KBM-7 (cell line): ENCODE data around the gene TRIM72.
"Not testable (repeated sequence)": the region's sequence is repeated elsewhere in the genome, so short reads cannot be mapped to it uniquely, and the experiment has no call there.

Experiments
- DNase-seq: peaks from one replicate; pipeline ENCODE4 v3.0.0-alpha.2; 2015
- in situ Hi-C: fragments of 300-500 bp; cut with MboI; formaldehyde crosslinking; loops from 2 replicates; pipeline ENCODE4 v1.14.3; 2020; ENCODE audit warnings: low sequenced_read_pairs, low pct_unique_long_range_greater_than_20kb, mixed read lengths

TRIM72 gene

DNA sequence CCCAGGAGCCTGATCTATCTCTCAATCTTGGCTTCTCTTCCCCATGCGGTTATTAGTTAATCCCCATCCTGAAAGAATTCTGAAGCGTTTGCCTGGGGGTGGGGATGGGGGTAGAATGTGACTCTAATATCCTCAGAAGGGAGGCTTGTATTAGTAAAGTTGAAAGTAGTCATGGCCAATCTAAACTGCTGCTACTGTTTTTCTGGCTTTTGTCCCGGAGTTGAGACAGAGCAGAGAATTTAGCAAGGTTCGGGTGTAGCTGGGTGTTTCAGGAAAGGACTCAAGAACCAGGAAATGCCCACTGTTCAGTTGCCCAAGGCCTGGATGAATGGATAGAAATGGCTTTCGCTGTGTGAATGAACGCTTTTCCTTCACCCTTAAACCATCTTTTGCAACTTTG lies 28.3 kb downstream of the TRIM72 start:
- in situ Hi-C loops = no loop called here
- no peak for DNase-seq

DNA sequence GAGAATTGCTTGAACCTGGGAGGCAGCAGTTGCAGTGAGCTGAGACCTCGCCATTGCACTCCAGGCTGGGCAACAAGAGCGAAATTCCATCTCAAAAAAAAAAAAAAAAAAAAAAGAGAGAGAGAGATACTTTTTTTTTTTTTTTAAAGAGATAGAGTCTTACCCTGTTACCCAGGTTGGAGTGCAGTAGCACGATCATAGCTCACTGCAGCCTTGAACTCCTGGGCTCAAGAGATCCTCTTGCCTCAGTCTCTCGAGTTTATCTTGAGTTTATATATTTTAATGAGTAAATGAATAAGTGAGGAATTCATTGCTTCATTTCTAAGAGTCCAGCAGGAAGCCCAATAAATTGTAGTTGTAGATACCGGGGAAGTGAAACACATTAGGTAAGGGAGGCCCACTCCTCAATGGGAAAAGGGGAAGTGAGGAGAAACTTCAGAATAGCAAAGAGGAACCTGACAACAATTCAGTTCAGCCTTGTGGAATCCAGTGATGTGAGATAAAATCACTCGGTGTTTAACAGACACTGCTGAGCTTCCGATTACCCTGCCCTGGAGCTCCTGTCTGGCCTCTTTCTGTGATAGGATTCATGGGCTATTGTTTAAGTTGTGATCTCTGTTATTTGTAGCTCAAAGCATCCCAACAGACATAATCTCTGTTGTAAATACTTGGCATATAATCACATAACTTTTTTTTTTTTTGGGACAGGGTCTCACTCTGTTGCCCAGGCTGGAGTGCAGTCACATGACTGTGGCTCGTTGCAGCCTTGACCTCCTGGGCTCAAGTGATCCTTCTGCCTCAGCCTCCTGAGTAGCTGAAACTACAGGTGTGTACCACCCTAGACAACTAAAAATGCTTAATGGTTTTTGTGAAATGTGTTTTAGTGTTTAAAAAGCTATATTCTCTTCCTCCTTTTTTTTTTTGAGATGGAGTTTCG lies 30.1 kb downstream of the TRIM72 start:
- DNase-seq = peak; percentile 95
- in situ Hi-C loops = no loop called here

DNA sequence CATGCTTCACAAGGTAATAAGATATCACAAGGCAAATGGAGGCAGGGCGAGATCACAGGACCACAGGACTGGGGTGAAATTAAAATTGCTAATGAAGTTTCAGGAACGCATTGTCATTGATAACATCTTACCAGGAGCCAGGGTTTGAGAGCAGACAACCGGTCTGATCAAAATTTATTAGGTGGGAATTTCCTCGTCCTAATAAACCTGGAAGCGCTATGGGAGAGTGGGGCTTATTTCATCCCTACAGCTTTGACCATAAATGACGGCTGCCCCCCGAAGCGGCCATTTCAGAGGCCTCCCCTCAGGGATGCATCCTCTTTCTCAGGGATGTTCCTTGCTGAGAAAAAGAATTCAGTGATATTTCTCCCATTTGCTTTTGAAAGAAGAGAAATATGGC lies 31.7 kb downstream of the TRIM72 start:
- DNase-seq, in situ Hi-C loops: not testable (repeated sequence)

DNA sequence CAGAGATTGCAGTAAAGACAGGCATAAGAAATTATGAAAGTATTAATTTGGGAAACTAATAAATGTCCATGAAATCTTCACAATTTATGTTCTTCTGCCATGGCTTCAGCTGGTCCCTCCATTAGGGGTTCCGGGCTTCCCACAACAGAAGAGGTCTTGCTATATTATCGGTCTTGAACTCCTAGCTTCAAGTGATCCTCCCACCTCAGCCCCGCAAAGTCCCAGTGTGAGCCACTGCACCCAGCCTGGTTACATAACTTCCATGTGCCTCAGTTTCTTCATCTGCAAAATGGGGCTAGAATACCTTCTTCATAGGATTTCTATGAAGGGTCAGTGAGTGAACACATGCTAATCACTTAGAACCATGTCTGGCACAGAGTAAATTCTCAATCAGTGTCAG lies 32.4 kb downstream of the TRIM72 start:
- no peak for DNase-seq
- in situ Hi-C loops = no loop called here

DNA sequence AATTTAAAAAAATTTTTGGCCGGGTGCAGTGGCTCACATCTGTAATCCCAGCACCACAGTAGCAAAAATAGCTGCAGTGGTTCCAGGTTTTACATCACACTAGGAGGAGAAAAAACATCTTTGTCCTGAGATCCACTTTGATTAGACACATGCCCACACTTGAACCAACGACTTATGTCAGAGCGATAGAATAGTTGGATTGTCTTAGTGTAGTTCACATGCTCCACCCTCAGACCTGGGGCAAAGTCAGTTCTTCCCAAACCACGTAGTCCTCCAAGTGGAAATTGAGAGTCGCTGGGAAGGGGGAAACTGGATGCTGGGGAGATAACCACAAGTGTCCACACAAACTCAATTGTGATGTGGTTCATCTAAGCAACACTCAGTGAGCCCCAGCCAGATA lies 34.4 kb downstream of the TRIM72 start:
- DNase-seq = no peak
- in situ Hi-C loops = no loop called here

GRCh38 chr16:31250782-31251384 lies 37.0 kb downstream of the TRIM72 start:
- DNase-seq = no peak
- in situ Hi-C loops = no loop called here

GRCh38 chr16:31251435-31251834 lies 37.5 kb downstream of the TRIM72 start:
- in situ Hi-C loops = no loop called here
- no peak for DNase-seq

DNA sequence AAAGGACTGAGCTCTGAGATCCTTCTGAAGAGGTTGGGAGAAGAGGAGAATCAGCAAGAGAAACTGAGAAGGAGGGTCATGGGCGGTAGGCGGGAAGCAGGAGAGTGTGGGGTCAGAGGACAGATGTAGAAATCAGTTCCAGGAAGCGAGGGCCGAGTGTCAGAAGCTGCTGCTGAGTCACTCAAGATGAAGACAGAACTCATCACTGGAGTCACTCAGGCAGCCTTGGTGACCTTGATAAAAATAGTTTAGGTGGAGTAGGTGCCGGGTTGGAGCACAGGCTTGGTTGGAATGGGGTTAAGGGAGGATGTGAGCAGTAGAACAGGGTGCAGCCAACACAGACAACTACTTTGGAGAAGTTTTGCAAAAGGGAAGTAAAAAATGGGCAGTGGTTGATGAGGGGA lies 39.7 kb downstream of the TRIM72 start:
- DNase-seq = peak; percentile 92
- in situ Hi-C loops = no loop called here

DNA sequence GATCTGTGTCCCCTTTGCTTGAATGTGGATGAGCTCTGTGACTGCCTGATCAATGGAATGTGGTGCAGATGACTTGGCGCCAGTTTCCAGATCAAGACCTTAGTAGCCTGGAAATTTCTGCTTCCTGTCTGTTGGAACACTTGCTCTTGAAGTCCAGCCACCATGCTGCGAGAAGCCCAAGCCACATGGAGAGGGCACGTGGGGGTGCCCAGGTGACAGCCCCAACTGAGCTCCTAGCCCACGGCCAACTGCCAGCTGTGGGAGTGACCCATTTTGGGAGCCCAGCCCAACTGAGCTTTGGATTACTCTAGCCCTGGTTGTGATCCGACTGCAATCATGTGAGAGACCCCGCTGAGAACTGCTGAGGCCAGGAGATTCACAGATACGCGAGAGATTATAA lies 42.5 kb downstream of the TRIM72 start:
- in situ Hi-C loops = no loop called here
- DNase-seq = no peak

DNA sequence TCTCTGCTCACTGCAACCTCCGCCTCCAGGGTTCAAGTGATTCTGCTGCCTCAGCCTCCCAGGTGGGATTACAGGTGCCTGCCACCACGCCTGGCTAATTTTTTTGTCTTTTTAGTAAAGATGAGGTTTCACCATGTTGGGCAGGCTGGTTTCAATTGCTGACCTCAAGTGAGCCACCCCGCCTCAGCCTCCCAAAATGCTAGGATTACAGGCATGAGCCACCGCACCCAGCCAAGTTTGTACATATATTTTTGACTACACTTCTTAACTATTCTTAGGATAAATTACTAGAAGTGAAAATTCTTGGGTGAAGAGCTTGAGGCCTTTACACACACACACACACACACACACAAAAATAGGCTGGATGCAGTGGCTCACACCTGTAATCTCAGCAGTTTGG lies 44.4 kb downstream of the TRIM72 start:
- DNase-seq = no peak
- in situ Hi-C loops = no loop called here

DNA sequence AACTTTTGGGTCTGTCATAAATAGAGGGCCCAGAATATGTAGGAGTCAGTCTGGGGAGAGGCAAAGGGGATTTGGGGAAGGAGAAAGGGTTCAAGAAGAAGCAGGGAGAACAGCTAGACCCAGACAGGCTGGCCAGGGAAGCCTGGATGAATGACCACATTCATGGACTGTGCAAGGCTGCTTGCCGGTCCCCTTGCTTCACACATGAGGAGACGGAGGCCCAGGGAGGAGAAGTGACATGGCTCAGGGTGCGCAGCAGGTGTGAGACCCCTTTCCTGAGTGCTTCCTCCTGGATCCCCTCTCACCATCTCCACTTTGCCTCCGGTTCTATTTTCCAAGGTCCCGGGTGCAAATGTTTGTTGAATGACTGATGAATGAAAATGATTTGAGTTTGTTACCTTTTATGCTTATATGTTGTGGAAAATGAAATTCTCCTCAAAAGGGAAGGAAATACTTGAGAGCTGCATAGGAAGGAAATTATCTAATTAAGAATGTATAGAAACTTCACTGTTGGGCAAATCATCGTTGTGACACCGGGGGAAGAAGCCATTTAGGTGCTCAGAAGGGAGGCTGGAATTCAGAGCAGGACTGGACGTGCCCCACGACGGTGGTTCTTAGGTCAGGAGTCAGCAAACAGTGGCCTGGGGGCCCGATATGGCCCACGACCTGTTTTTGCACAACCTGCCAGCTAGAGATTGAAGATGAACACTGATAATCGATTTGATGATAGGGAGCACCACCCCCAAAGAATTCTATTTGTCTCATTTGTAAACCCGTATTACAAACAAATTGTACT lies 46.4 kb downstream of the TRIM72 start:
- in situ Hi-C loops = no loop called here
- no peak for DNase-seq

GRCh38 chr16:31262084-31262483 lies 48.2 kb downstream of the TRIM72 start:
- no peak for DNase-seq
- in situ Hi-C loops = no loop called here

- in situ Hi-C loops = no loop called here
- peak; percentile 25 for DNase-seq
Observed at GRCh38 chr16:31265329-31266245, 51.7 kb downstream of the TRIM72 start.

DNA sequence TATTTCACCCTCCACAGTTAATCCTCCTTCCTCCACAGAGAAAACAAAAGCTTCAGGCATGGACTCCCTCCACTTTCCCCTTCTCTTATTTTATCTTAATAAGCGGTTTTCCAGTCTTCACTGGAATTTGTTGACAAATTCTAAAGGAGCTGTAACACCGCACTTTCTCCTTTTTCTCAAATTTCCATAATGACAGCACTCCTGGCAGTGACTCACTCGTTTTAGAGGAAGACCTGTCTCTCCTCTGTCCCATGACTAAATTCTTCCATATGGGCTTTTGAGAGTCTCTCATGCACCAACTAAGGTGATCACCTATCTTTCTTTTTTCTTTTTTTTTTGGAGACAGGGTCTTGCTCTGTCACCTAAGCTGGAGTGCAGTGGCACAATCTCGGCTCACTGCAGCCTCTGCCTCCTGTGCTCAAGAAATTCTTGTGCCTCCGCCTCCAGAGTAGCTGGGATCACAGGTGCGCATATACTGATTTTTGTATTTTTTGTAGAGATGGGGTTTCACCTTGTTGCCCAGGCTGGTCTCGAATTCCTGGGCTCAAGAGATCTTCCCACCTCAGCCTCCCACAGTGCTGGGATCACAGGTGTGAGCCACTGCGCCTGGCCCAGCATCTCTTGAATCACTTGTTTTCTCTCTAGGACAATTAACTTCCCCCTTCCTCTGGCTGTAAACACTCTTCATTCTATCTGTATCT lies 53.6 kb downstream of the TRIM72 start:
- in situ Hi-C loops = no loop called here

DNA sequence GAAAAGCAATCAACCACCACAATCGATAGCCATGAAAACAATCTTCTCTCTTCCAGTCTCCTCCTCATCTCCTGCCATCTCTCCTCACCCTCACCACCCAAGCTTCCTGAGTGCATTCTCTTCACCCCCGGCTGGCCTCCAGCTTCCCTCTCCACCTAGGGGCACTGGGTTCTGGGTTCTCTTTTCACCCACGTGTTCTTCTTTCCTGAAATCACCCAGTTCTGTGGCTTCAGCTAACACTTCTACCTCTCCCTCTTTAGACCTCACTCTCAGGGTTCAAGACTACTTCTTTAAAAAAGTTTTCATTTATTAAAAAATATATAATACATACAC lies 54.1 kb downstream of the TRIM72 start:
- in situ Hi-C loops = no loop called here
- no peak for DNase-seq

More for the DNA sequence above, 53.6 kb downstream of the TRIM72 start:
- no peak for DNase-seq

- in situ Hi-C loops = no loop called here
- DNase-seq = no peak
Observed at GRCh38 chr16:31268891-31269290, 55.0 kb downstream of the TRIM72 start.

GRCh38 chr16:31269541-31269940 lies 55.6 kb downstream of the TRIM72 start:
- in situ Hi-C loops = no loop called here
- no peak for DNase-seq

DNA sequence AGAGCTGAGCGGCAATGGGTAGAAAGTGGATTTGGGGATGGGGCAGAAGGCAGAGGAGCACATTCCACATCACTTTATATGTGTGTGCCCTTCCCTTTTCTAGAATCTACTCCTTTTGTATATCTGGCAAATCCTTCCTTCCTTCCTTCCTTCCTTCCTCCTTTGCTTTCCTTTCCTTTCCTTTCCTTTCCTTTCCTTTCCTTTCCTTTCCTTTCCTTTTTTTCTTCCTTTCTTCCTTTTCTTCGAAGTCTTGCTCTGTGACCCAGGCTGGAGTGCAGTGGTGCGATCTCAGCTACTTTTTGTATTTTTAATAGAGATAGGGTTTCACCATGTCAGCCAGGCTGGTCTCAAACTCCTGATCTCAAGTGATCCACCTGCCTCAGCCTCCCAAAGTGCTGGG lies 56.1 kb downstream of the TRIM72 start:
- DNase-seq, in situ Hi-C loops: not testable (repeated sequence)
